GM18526 (cell line): ENCODE measurements around the gene SHISA6.

ENCODE experiments used
- POLR2A ChIP-seq: IDR thresholded peaks from 3 replicates; pipeline ENCODE4 v1.6.1; 2011; ENCODE audit not compliant: insufficient read length; ENCODE audit errors: extremely low read depth

The SHISA6 gene

DNA sequence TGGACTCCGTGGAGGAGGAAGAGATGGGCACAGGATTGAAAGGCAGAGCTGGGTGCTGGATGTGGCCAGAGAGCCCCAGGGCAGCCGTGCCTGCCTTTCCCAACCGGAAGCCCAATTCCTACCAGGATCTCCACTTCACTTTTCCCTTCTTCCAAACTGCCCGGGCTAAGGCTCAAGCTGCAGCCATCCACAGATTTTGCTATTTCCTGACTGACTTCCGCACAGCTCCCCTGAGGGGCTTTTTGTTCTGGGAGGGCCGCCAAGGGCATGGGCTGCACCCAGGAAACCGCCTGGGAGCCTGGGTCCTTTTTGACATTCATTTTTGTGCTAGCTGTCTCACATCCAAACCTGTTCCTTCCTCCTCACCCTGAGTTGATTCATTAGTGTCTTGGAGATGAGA, 4.2 kb downstream of the SHISA6 start:
- TF ChIP-seq POLR2A, result no peak

- TF ChIP-seq POLR2A, result no peak
Observed at GRCh38 chr17:11245791-11246190, 4.8 kb downstream of the SHISA6 start.

DNA sequence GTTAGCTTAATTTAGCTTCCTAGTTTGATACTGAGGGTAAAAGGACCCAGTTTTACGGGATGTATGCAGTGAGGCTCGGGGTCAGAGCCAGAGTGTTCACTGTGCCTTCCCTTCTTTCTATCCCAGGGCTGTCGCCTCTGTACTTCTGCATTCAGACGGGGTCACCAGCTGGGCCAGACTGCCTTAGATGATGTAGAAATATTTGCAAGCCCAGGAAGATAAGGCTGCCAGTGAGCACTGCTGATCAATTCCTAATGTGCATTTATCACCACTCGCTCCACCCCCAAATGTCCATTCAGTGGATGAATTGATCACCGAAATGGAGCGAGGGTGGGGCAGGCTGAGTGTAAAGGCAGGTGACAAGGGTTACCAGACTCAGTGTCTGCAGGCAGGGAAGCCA, 9.1 kb downstream of the SHISA6 start:
- TF ChIP-seq POLR2A, result no peak

GRCh38 chr17:11251561-11252107, 10.6 kb downstream of the SHISA6 start:
- TF ChIP-seq POLR2A, result no peak

DNA sequence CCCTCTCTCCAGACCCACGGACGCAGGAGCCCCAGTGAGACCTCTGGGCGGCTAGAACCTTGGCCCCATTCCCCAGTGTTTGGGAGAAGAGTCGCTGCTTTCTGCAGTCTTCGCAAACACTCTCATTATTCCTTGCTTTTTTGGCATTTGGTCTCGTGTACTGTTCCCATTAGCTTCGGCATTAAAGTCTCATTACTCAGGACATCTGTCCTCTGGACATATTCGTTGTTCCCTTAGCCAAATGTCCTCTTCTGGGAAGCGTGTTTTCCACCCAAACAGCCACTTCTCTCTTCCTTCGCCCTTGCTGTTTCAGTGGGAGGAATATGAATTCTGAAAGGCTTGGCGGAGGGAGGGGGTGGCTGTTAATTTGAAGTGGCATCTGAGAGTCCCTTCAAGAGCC, 11.1 kb downstream of the SHISA6 start:
- TF ChIP-seq POLR2A, result no peak

- no peak for TF ChIP-seq POLR2A
Observed at GRCh38 chr17:11256877-11257276, 15.9 kb downstream of the SHISA6 start.

GRCh38 chr17:11264183-11264871, 23.3 kb downstream of the SHISA6 start:
- no peak for TF ChIP-seq POLR2A

DNA sequence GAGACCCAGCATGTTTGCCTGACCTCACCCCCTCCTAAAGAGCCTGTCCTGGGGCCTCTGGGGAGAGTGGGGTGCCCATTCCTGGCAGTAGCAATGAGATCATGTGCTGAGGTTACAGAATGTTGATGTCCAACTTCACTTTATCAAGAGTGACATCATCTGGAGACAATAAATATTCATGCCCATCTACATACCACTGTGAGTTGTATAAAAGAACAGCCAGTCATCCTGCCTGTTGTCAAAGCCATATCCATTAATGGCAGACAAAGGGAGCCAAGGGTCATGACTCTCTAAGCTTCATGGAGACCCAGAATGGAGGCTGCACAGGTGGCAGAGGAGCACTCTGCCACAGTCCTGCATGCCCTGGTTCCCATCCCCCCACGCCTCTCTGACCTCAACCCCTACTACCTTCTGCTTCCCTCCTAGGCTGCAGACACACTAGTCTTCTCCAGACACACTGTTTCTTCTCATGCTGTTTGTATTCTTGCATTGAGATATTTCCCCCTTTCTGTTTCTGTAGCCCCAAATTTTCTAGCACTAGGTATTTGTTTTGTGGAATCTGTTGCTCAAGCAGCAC, 27.1 kb downstream of the SHISA6 start:
- no peak for TF ChIP-seq POLR2A

- no peak for TF ChIP-seq POLR2A
Observed at GRCh38 chr17:11269210-11269609, 28.2 kb downstream of the SHISA6 start.

GRCh38 chr17:11272191-11272590, 31.2 kb downstream of the SHISA6 start:
- no peak for TF ChIP-seq POLR2A

- TF ChIP-seq POLR2A, result no peak
Observed at GRCh38 chr17:11273596-11273995, 32.6 kb downstream of the SHISA6 start.

- TF ChIP-seq POLR2A, result no peak
Observed at GRCh38 chr17:11274106-11274505, 33.1 kb downstream of the SHISA6 start.

DNA sequence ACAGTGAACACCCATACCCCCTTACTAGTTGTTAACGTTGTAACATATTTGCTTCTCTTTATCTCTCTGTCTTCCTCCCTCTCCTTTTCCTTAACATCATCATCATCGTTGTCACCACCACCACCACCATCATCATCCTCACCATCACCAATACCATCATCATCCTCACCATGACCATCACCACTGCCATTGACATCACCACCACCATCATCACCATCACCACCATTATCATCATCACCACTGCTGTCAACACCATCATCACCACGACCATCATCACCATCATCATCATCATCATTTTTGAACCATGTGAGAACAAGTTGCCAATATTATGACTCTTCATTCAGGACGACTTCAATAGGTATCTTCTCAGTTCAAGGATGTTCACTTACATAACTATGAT, 35.5 kb downstream of the SHISA6 start:
- no peak for TF ChIP-seq POLR2A

GRCh38 chr17:11278186-11278991, 37.4 kb downstream of the SHISA6 start:
- TF ChIP-seq POLR2A, result no peak

DNA sequence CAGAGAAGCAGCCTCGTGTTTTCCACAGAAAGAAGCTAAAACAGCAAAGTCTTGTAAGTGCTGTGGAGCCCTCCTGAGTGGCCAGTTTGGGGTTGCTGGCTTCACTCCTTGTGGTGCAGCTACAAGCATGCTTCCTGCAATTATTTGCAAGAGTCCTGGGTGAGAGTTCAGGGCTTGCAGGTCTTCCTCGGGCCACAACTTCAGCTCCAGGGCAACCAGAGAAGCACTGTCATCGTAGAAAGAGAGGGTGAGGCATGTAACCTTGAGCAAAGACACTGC, 37.9 kb downstream of the SHISA6 start:
- TF ChIP-seq POLR2A, result no peak

- no peak for TF ChIP-seq POLR2A
Observed at GRCh38 chr17:11279776-11280344, 38.8 kb downstream of the SHISA6 start.

DNA sequence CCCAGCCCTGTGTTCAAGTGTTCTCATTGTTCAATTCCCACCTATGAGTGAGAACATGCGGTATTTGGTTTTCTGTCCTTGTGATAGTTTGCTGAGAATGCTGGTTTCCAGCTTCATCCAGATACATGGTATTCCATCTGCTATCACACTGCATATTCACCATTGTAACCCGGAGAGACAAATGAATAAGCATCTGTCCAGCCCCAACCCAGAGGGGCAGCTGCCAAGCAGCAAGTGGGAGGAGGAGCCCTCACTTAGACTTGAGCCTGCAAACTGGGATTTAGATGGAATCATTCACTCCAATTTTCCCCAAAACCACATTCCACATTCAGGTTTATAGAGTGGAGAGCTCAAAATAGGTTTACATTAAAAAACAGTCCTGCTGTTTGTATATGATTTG, 41.6 kb downstream of the SHISA6 start:
- TF ChIP-seq POLR2A, result no peak

DNA sequence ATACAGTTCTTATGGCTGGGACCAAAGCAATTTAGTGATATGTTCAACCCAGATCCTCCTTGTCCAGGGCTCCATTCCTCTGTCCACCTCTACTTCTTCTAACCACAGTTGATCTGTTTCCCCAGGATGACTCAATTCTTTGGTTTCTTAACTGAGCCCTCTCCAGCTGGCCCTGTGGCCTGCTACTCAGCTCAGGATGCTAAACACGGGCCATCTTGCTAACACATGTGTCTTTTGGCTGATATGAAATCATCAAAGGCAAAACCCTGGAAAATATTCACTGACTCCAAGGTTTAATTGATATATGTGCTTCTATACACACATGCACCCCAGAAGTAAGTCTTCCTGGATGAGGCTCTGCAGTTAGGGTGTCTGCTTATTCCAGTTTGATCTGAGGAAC, 43.8 kb downstream of the SHISA6 start:
- TF ChIP-seq POLR2A, result no peak
